Subcutaneous abdominal adipose tissue (tissue), 5 donors: ENCODE measurements around the gene HEXD.

Experiments used
- H3K27ac ChIP-seq: one replicate; pipeline ENCODE4 v1.7.0; 2013; ENCODE audit warnings: low read depth, mild to moderate bottlenecking, inconsistent platforms, low read length, moderate library complexity
- H3K27me3 ChIP-seq, 5 donors: one replicate each; pipeline ENCODE4 v1.7.0; 2013; ENCODE audit warnings: low read length in 5 of 5, inconsistent platforms in 1 of 5; ENCODE audit not compliant: control insufficient read depth in 5 of 5, insufficient read depth in 4 of 5
- H3K36me3 ChIP-seq, 5 donors: one replicate each; pipeline ENCODE4 v1.7.0; 2013; ENCODE audit warnings: low read length in 5 of 5; ENCODE audit not compliant: control insufficient read depth in 5 of 5, insufficient read depth in 5 of 5
- H3K4me1 ChIP-seq, 5 donors: one replicate each; pipeline ENCODE4 v1.7.0; 2013; ENCODE audit warnings: low read length in 5 of 5, mild to moderate bottlenecking in 3 of 5, moderate library complexity in 1 of 5; ENCODE audit not compliant: control insufficient read depth in 5 of 5, insufficient read depth in 5 of 5
- H3K4me3 ChIP-seq, 5 donors: one replicate each; pipeline ENCODE4 v1.7.0; 2013; ENCODE audit warnings: low read length in 5 of 5, low read depth in 1 of 5
- H3K9ac ChIP-seq, 5 donors: one replicate each; pipeline ENCODE4 v1.7.0; 2013; ENCODE audit warnings: low read length in 5 of 5, mild to moderate bottlenecking in 4 of 5, moderate library complexity in 3 of 5
- H3K9me3 ChIP-seq, 5 donors: one replicate each; pipeline ENCODE4 v1.7.0; 2013; ENCODE audit warnings: low read length in 5 of 5; ENCODE audit not compliant: control insufficient read depth in 5 of 5
- donor health status: healthy.
- donor health status: healthy.
- donor health status: healthy.
- donor health status: healthy.
- donor health status: healthy.

The HEXD gene

GRCh38 chr17:82440991-82441627 lies 23.0 kb downstream of the HEXD start:
- no peaks in the 10 kb centered on the region for H3K27me3 ChIP-seq
- peaks cover 0 to 61% (median 38%) of the 10 kb centered on the region in 5 donors for H3K36me3 ChIP-seq
- no peaks in the 10 kb centered on the region for H3K9me3 ChIP-seq
- H3K9ac ChIP-seq = no peak overlapping the region
- peaks cover 0 to 57% (median 26%) of the 10 kb centered on the region in 5 donors for H3K4me1 ChIP-seq
- H3K4me3 ChIP-seq = peak overlapping the region in 1 of 5 donors; percentile 17
- peak overlapping the region; percentile 23 for H3K27ac ChIP-seq

- peaks cover 0 to 60% (median 30%) of the 10 kb centered on the region in 5 donors for H3K4me1 ChIP-seq
- H3K4me3 ChIP-seq = no peak overlapping the region
- H3K36me3 ChIP-seq = peaks cover 0 to 59% (median 30%) of the 10 kb centered on the region in 5 donors
- H3K27me3 ChIP-seq = no peaks in the 10 kb centered on the region
- H3K27ac ChIP-seq = no peak overlapping the region
- H3K9ac ChIP-seq = peak overlapping the region in 1 of 5 donors; percentile 35
- H3K9me3 ChIP-seq = no peaks in the 10 kb centered on the region
Observed at GRCh38 chr17:82441691-82442487, 23.7 kb downstream of the HEXD start.

- H3K27ac ChIP-seq = no peak overlapping the region
- no peaks in the 10 kb centered on the region for H3K9me3 ChIP-seq
- H3K9ac ChIP-seq = peak overlapping the region in 1 of 5 donors; percentile 35
- no peak overlapping the region for H3K4me3 ChIP-seq
- H3K36me3 ChIP-seq = peaks cover 0 to 49% (median 31%) of the 10 kb centered on the region in 5 donors
- no peaks in the 10 kb centered on the region for H3K27me3 ChIP-seq
- peaks cover 0 to 60% (median 30%) of the 10 kb centered on the region in 5 donors for H3K4me1 ChIP-seq
Observed at GRCh38 chr17:82442643-82443464, 24.7 kb downstream of the HEXD start.

DNA sequence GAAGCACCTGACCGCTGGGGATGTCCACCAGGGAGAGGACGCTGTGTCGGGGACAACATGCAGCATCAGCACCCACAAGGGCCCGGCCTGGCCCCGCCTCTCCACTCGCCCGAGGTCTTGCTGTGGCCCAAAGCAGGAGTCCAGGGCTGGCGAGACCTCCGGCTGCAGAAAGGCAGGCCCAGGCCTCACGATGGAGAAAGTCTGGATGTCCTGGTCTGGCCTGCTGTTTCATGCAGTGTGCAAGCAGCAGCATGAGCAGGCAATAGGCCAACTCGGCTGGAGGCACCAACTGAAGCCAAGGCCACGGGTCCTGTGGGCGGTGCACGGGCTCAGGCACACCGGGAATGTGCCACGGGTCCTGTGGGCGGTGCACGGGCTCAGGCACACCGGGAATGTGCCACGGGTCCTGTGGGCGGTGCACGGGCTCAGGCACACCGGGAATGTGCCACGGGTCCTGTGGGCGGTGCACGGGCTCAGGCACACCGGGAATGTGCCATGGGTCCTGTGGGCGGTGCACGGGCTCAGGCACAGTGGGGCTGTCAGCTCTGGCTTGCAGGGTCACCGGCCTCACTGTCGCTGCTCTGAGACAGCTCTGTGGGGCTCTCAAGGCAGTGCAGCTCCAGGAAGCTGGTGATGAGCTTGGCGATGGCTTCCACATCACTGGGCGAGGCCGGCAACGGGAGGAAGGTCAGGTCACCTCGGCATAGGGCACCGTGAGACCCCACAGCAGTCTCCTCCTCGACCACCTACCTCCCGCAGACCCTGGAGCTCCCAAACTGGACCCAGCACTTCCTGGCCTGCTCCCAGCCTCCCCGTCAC lies 25.5 kb downstream of the HEXD start:
- peaks cover 0 to 49% (median 32%) of the 10 kb centered on the region in 5 donors for H3K36me3 ChIP-seq
- H3K9ac ChIP-seq = no peak overlapping the region
- H3K9me3 ChIP-seq = no peaks in the 10 kb centered on the region
- H3K27ac ChIP-seq = no peak overlapping the region
- peaks cover 0 to 60% (median 30%) of the 10 kb centered on the region in 5 donors for H3K4me1 ChIP-seq
- no peaks in the 10 kb centered on the region for H3K27me3 ChIP-seq
- H3K4me3 ChIP-seq = no peak overlapping the region

DNA sequence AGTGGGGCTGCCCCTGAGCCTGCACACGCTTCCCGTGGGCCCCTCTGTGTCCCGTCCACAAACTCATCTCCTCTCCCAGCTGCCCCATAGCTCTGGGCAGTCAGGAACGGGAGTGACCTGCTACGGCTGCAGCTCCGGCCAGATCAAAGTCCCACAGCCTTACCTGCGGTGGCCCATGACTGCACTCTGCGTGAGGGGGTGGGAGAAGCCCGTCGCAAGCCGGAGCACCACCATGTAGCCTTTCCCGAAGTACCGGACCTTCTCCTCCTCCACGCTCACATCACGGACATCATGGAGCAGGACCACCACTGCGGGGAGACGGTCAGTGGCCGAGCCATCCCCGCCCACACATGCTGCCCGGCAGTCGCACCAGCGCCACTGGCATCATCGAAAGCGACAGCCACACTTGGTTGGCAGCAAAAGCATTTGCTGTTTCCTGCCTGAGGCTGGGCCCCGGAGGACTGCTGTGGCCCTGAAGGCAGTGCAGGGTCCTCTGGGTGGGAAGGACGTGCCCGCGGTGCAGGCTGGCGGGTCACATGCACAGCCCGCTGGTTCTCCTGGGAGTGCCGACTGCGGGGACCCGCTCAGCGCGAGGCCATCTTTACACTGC lies 26.2 kb downstream of the HEXD start:
- H3K4me3 ChIP-seq = no peak overlapping the region
- no peak overlapping the region for H3K27ac ChIP-seq
- H3K4me1 ChIP-seq = peaks cover 0 to 65% (median 37%) of the 10 kb centered on the region in 5 donors
- H3K27me3 ChIP-seq = no peaks in the 10 kb centered on the region
- no peaks in the 10 kb centered on the region for H3K9me3 ChIP-seq
- peaks cover 0 to 49% (median 32%) of the 10 kb centered on the region in 5 donors for H3K36me3 ChIP-seq
- H3K9ac ChIP-seq = no peak overlapping the region

DNA sequence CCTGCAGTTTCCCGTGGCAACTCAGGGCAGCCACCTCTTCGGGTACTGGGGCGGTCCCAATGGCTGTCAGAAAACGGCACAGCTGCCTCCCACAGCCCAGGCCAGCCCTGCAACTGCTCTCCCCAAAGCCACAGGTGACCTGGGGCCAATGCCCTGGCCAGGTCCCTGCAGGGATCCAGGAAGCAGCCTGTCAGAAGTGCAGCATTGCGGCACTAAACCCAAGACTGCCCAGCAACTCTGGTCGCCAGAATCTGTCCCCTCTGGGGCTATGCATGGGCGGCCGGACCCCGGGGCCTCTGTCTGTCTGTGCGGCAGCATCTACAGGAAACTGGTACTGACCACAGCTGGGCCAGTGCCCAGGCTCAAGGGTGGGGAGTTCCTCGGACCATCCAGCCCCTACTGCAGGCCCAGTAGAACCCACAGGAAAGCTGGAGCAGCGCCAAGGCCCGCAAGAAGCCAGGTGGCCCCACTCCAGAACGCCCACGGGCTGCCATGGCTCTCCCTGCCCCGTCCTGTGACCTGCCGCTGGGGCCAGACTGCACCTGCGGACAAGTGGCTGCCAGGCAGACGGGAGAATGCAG lies 26.9 kb downstream of the HEXD start:
- Histone ChIP-seq H3K27ac (no peak overlapping the region), H3K4me1 (peaks cover 0 to 67% (median 39%) of the 10 kb centered on the region in 5 donors), H3K27me3 (no peaks in the 10 kb centered on the region), H3K36me3 (peaks cover 0 to 49% (median 32%) of the 10 kb centered on the region in 5 donors), H3K9me3 (no peaks in the 10 kb centered on the region), H3K9ac (no peak overlapping the region), H3K4me3 (no peak overlapping the region)

DNA sequence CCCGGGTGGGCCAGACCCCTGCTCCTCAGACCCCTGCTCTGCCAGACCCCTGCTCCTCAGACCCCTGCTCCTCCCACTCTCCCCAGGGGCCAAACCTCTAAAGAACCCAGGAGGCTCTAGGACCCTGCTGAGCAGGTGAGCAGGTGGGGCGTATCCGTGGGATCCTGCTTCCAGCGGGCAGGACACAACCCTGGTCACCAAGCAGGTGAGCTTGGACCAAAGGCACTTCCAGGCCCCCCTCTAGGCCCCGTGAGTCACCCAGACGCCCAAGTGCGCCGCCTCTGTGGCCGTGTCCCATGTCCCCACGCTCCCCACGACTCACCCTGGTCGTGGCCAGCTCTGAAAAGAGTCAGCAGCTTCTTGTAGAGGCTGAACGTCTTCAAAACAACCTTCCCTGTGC lies 27.4 kb downstream of the HEXD start:
- H3K9me3 ChIP-seq = no peaks in the 10 kb centered on the region
- H3K4me1 ChIP-seq = peaks cover 0 to 68% (median 41%) of the 10 kb centered on the region in 5 donors
- H3K4me3 ChIP-seq = no peak overlapping the region
- H3K27me3 ChIP-seq = no peaks in the 10 kb centered on the region
- no peak overlapping the region for H3K9ac ChIP-seq
- no peak overlapping the region for H3K27ac ChIP-seq
- peaks cover 0 to 49% (median 32%) of the 10 kb centered on the region in 5 donors for H3K36me3 ChIP-seq

DNA sequence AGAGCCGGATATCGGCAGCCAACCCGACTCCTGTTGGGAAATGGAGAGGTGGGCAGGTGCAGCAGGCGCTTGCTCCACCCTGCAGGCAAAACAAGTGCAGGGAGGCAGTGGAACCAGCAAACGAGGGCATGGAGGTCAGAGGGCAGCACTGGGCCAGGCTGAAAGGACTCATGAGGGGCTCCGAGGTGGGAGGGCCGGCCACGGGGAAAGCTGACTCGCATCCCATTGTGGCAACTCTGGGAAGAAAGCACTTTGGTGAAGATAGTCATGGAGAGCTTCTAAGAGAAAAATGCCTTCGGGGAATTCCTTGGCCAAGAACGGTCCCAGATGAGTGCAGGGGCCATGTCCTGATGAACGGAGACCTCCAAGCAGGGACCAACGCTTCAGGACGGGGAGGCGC lies 28.0 kb downstream of the HEXD start:
- no peak overlapping the region for H3K4me3 ChIP-seq
- H3K27ac ChIP-seq = no peak overlapping the region
- peaks cover 0 to 49% (median 32%) of the 10 kb centered on the region in 5 donors for H3K36me3 ChIP-seq
- H3K27me3 ChIP-seq = no peaks in the 10 kb centered on the region
- H3K9ac ChIP-seq = no peak overlapping the region
- no peaks in the 10 kb centered on the region for H3K9me3 ChIP-seq
- peaks cover 0 to 67% (median 44%) of the 10 kb centered on the region in 5 donors for H3K4me1 ChIP-seq

GRCh38 chr17:82446649-82447048 lies 28.5 kb downstream of the HEXD start:
- no peak overlapping the region for H3K9ac ChIP-seq
- peaks cover 0 to 46% (median 32%) of the 10 kb centered on the region in 5 donors for H3K36me3 ChIP-seq
- no peak overlapping the region for H3K4me3 ChIP-seq
- H3K4me1 ChIP-seq = peaks cover 0 to 69% (median 49%) of the 10 kb centered on the region in 5 donors
- H3K27ac ChIP-seq = no peak overlapping the region
- H3K9me3 ChIP-seq = no peaks in the 10 kb centered on the region
- H3K27me3 ChIP-seq = no peaks in the 10 kb centered on the region
